Astrocyte (in vitro differentiated cells and primary cell): Measurements from ENCODE around the gene CACNA1E. TPM values are rescaled to one million over a fixed set of nuclear protein-coding genes. Genes with fewer than 3 reads are reported as not detected.
A peak's percentile ranks its signal among the peaks of the same experiment; 100 is the strongest.
"Not testable (repeated sequence)": the region's sequence is repeated elsewhere in the genome, so short reads cannot be mapped to it uniquely, and the experiment has no call there.

Source experiments
- DNase-seq: peaks from one replicate; pipeline ENCODE4 v3.0.0-alpha.2; 2010; ENCODE audit warnings: low read depth
- FAIRE-seq: peaks from 2 replicates; lab custom pipeline; 2011; peaks lifted over from hg19 to GRCh38; lab: Jason Lieb, UNC
- H2AFZ ChIP-seq: 2 replicates; pipeline ENCODE4 v1.6.0; 2012; ENCODE audit warnings: low read depth, low read length, inconsistent platforms
- H3K27ac ChIP-seq: 2 replicates; pipeline ENCODE4 v1.5.1; 2011; ENCODE audit warnings: low read depth, low read length, inconsistent platforms
- H3K27me3 ChIP-seq: 2 replicates; pipeline ENCODE4 v1.6.0; 2011; ENCODE audit warnings: low read length, inconsistent platforms; ENCODE audit not compliant: insufficient read depth
- H3K36me3 ChIP-seq: 2 replicates; pipeline ENCODE4 v1.5.1; 2011; ENCODE audit warnings: low read length, inconsistent platforms; ENCODE audit not compliant: insufficient read depth
- H3K4me1 ChIP-seq: 2 replicates; pipeline ENCODE4 v1.5.1; 2011; ENCODE audit warnings: low read length, inconsistent platforms; ENCODE audit not compliant: insufficient read depth
- H3K4me2 ChIP-seq: 2 replicates; pipeline ENCODE4 v1.6.0; 2012; ENCODE audit warnings: low read length, inconsistent platforms
- H3K4me3 ChIP-seq: 2 replicates; pipeline ENCODE4 v1.5.1; 2011; ENCODE audit warnings: low read depth, mild to moderate bottlenecking, low read length, inconsistent platforms; ENCODE audit not compliant: insufficient read depth
- H3K79me2 ChIP-seq: 2 replicates; pipeline ENCODE4 v1.6.0; 2012; ENCODE audit warnings: mild to moderate bottlenecking, low read length, inconsistent platforms; ENCODE audit not compliant: insufficient read depth
- H3K9ac ChIP-seq: 2 replicates; pipeline ENCODE4 v1.6.0; 2012; ENCODE audit warnings: mild to moderate bottlenecking, low read length, inconsistent platforms
- H3K9me3 ChIP-seq: 2 replicates; pipeline ENCODE4 v1.5.1; 2012; ENCODE audit warnings: low read depth, mild to moderate bottlenecking, low read length, inconsistent platforms; ENCODE audit not compliant: insufficient read depth
- H4K20me1 ChIP-seq: 2 replicates; pipeline ENCODE4 v1.6.0; 2012; ENCODE audit warnings: low read length, inconsistent platforms; ENCODE audit not compliant: insufficient read depth
- H3K27ac Mint-ChIP-seq: one replicate; pipeline ENCODE4 v1.8.0; 2021; ENCODE audit warnings: mild to moderate bottlenecking, mixed read lengths; ENCODE audit not compliant: unreplicated experiment
- H3K27me3 Mint-ChIP-seq: one replicate; pipeline ENCODE4 v1.8.0; 2021; ENCODE audit warnings: low read depth, mixed read lengths; ENCODE audit not compliant: unreplicated experiment
- H3K36me3 Mint-ChIP-seq: one replicate; pipeline ENCODE4 v1.8.0; 2021; ENCODE audit warnings: low read depth, mixed read lengths; ENCODE audit not compliant: unreplicated experiment
- H3K4me1 Mint-ChIP-seq: one replicate; pipeline ENCODE4 v1.8.0; 2021; ENCODE audit warnings: low read depth, mixed read lengths; ENCODE audit not compliant: unreplicated experiment
- H3K4me3 Mint-ChIP-seq: one replicate; pipeline ENCODE4 v1.8.0; 2021; ENCODE audit warnings: mild to moderate bottlenecking, moderate library complexity, mixed read lengths; ENCODE audit not compliant: unreplicated experiment
- H3K9me3 Mint-ChIP-seq: one replicate; pipeline ENCODE4 v1.8.0; 2021; ENCODE audit warnings: mild to moderate bottlenecking, mixed read lengths; ENCODE audit not compliant: unreplicated experiment
- EZH2 ChIP-seq: IDR thresholded peaks from 2 replicates; pipeline ENCODE4 v1.6.1; 2012; ENCODE audit warnings: mild to moderate bottlenecking, low read length, inconsistent platforms; ENCODE audit not compliant: insufficient read depth
- total RNA-seq: library from RNA; stranded (reverse); gene quantifications from 2 replicates; pipeline ENCODE4 v1.2.1, GENCODE V29; 2021
- TF ChIP-seq, protein P1 (sequence below): IDR thresholded peaks from 2 replicates; pipeline ENCODE4 v1.5.1; 2011; ENCODE audit warnings: low read depth, mild to moderate bottlenecking, inconsistent platforms, low read length, moderate library complexity; ENCODE audit not compliant: insufficient read depth

CACNA1E gene
- total RNA-seq, 1 donor from 2014 or later: 0.07 TPM

DNA sequence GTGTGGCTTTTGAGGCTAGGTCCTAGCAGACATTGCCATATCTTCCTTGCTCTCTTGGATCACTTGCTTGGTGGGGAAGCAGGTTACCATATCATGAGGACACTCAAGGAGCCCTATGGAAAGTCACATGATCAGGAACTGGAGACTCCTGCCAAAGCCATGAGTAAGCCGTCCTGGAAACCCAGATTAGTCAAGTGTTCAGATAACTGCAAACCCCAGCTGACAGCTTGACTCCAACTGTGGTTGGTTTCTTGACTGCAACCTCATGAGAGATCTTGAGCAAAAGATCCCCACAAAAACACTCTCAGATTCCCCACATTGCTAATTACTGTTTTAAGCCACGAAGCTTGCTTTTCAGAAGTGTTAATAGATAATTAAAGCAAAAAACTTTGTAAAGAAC is 58.6 kb downstream of the CACNA1E start:
- H3K9me3 Mint-ChIP-seq: no peaks in the 10 kb centered on the region
- peaks cover 17% of the 10 kb centered on the region for H3K27me3 Mint-ChIP-seq
- Histone ChIP-seq H4K20me1 (no peaks in the 10 kb centered on the region), H3K27me3 (no peaks in the 10 kb centered on the region), H3K4me3 (no peak overlapping the region), H2AFZ (no peak overlapping the region), H3K4me1 (no peaks in the 10 kb centered on the region), H3K9ac (no peak overlapping the region), H3K36me3 (no peaks in the 10 kb centered on the region), H3K27ac (no peak overlapping the region), H3K4me2 (no peak overlapping the region), H3K79me2 (no peaks in the 10 kb centered on the region), H3K9me3 (no peaks in the 10 kb centered on the region)
- no peak for FAIRE-seq
- TF ChIP-seq, protein P1, sequence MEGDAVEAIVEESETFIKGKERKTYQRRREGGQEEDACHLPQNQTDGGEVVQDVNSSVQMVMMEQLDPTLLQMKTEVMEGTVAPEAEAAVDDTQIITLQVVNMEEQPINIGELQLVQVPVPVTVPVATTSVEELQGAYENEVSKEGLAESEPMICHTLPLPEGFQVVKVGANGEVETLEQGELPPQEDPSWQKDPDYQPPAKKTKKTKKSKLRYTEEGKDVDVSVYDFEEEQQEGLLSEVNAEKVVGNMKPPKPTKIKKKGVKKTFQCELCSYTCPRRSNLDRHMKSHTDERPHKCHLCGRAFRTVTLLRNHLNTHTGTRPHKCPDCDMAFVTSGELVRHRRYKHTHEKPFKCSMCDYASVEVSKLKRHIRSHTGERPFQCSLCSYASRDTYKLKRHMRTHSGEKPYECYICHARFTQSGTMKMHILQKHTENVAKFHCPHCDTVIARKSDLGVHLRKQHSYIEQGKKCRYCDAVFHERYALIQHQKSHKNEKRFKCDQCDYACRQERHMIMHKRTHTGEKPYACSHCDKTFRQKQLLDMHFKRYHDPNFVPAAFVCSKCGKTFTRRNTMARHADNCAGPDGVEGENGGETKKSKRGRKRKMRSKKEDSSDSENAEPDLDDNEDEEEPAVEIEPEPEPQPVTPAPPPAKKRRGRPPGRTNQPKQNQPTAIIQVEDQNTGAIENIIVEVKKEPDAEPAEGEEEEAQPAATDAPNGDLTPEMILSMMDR: no peak
- no peak for TF ChIP-seq EZH2
- H3K4me1 Mint-ChIP-seq: peaks cover 18% of the 10 kb centered on the region
- H3K4me3 Mint-ChIP-seq: no peak overlapping the region
- H3K36me3 Mint-ChIP-seq: no peaks in the 10 kb centered on the region
- no peak overlapping the region for H3K27ac Mint-ChIP-seq
- DNase-seq: peak; percentile 48

GRCh38 chr1:181542406-181542805 is 59.1 kb downstream of the CACNA1E start:
- H3K27me3 ChIP-seq, H3K36me3 ChIP-seq, H3K27ac Mint-ChIP-seq, H3K79me2 ChIP-seq, H3K27ac ChIP-seq, H3K4me1 ChIP-seq, H3K36me3 Mint-ChIP-seq, H3K9me3 ChIP-seq, FAIRE-seq, DNase-seq, H3K9ac ChIP-seq, H3K4me2 ChIP-seq, H3K4me3 ChIP-seq, H3K4me3 Mint-ChIP-seq, H2AFZ ChIP-seq, H3K9me3 Mint-ChIP-seq, H4K20me1 ChIP-seq: not testable (repeated sequence)
- Mint-ChIP-seq H3K4me1 (peaks cover 18% of the 10 kb centered on the region), H3K27me3 (peaks cover 20% of the 10 kb centered on the region)

DNA sequence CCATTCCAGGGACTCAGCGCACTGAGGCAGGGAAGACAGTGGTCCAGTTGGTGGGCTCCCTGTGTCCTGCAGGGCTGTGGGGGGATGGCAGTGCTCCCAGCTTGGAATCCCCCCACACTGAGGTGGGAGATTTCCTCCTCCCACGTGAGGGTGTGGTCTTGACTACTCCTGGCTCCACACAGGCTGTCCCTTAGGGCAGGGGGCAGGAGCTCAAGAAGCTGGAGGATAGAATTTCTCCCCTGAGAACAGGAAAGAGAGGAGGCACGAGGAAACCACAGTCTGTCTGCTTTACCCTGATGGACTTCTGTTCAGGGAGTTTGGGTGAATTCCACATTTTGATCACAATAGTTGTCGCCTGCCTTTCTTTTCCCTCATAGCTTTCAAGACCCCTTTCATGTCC is 62.1 kb downstream of the CACNA1E start:
- FAIRE-seq (no peak), DNase-seq (no peak)
- Mint-ChIP-seq H3K9me3 (no peaks in the 10 kb centered on the region), H3K4me1 (peaks cover 18% of the 10 kb centered on the region), H3K27ac (no peak overlapping the region), H3K27me3 (peaks cover 36% of the 10 kb centered on the region), H3K36me3 (no peaks in the 10 kb centered on the region), H3K4me3 (no peak overlapping the region)
- H3K79me2 ChIP-seq: no peaks in the 10 kb centered on the region
- H4K20me1 ChIP-seq: no peaks in the 10 kb centered on the region
- no peak overlapping the region for H2AFZ ChIP-seq
- H3K27me3 ChIP-seq: no peaks in the 10 kb centered on the region
- H3K27ac ChIP-seq: no peak overlapping the region
- no peaks in the 10 kb centered on the region for H3K36me3 ChIP-seq
- H3K4me3 ChIP-seq: no peak overlapping the region
- H3K4me1 ChIP-seq: no peaks in the 10 kb centered on the region
- TF ChIP-seq, protein P1: no peak
- TF ChIP-seq EZH2: no peak
- H3K4me2 ChIP-seq: no peak overlapping the region
- no peak overlapping the region for H3K9ac ChIP-seq
- H3K9me3 ChIP-seq: no peaks in the 10 kb centered on the region
